Measurements from ENCODE around the gene IRF2. TPM values are rescaled to one million over a fixed set of nuclear protein-coding genes. Genes with fewer than 3 reads are reported as not detected.

IRF2 gene
- total RNA-seq, 1 donor from 2014 or later = 53.3 TPM

GRCh38 chr4:184473499-184474262 lies 669 bp downstream of the IRF2 start:
- H3K4me1 ChIP-seq = peaks cover 66% of the 10 kb centered on the region
- H3K9me3 ChIP-seq = no peaks in the 10 kb centered on the region
- H3K4me3 ChIP-seq = peak overlapping the region; percentile 86
- TF ChIP-seq CTCF (IDR thresholded peaks at IDR 0.05) = no peak
- H3K36me3 ChIP-seq = no peaks in the 10 kb centered on the region
- H3K27me3 ChIP-seq (ENCODE audit: low read depth) = no peaks in the 10 kb centered on the region
- ATAC-seq (peak in 1 of 2 donors; percentile 13), DNase-seq (peak; percentile 67)
- H3K27ac ChIP-seq = peak overlapping the region; percentile 99
- intact Hi-C loops (cut with DNase I) = no loop called here

GRCh38 chr4:184472614-184473498 lies 1.5 kb downstream of the IRF2 start:
- peak; percentile 16 for TF ChIP-seq CTCF (IDR thresholded peaks at IDR 0.05)
- Histone ChIP-seq H3K27me3 (ENCODE audit: low read depth) (no peaks in the 10 kb centered on the region), H3K9me3 (no peaks in the 10 kb centered on the region), H3K36me3 (no peaks in the 10 kb centered on the region), H3K4me1 (peaks cover 64% of the 10 kb centered on the region), H3K27ac (peak overlapping the region; percentile 99), H3K4me3 (peak overlapping the region; percentile 86)
- peak; percentile 91 for DNase-seq
- intact Hi-C loops (cut with DNase I) = no loop called here
- ATAC-seq = peak; percentile 80 to 83

GRCh38 chr4:184471881-184472613 lies 2.3 kb downstream of the IRF2 start:
- H3K27ac ChIP-seq = peak overlapping the region; percentile 99
- DNase-seq (no peak), ATAC-seq (no peak)
- H3K27me3 ChIP-seq (ENCODE audit: low read depth) = no peaks in the 10 kb centered on the region
- no peak for TF ChIP-seq CTCF (IDR thresholded peaks at IDR 0.05)
- intact Hi-C loops (cut with DNase I) = no loop called here
- H3K4me1 ChIP-seq = peaks cover 64% of the 10 kb centered on the region
- no peaks in the 10 kb centered on the region for H3K9me3 ChIP-seq
- H3K4me3 ChIP-seq = peak overlapping the region; percentile 86
- no peaks in the 10 kb centered on the region for H3K36me3 ChIP-seq

DNA sequence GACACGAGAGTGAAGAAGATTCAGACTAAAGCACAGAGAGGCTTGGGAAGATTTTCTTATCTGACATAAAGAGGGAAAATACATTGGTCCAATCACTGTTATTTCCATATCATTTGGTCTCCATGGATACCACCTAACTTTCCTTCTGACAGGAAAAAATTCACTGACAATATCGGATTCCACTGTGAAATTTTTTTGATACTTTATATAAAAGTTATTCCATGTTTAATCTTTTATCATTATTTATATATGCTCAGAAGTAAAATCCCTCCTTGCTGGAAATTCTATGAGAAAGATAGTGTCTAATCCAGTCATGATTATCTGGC lies 3.6 kb downstream of the IRF2 start:
- no peaks in the 10 kb centered on the region for H3K27me3 ChIP-seq (ENCODE audit: low read depth)
- DNase-seq = no peak
- ATAC-seq = no peak
- H3K4me3 ChIP-seq = no peak overlapping the region
- H3K9me3 ChIP-seq = no peaks in the 10 kb centered on the region
- TF ChIP-seq CTCF (IDR thresholded peaks at IDR 0.05) = no peak
- intact Hi-C loops (cut with DNase I) = no loop called here
- H3K4me1 ChIP-seq = peaks cover 57% of the 10 kb centered on the region
- no peak overlapping the region for H3K27ac ChIP-seq
- no peaks in the 10 kb centered on the region for H3K36me3 ChIP-seq

DNA sequence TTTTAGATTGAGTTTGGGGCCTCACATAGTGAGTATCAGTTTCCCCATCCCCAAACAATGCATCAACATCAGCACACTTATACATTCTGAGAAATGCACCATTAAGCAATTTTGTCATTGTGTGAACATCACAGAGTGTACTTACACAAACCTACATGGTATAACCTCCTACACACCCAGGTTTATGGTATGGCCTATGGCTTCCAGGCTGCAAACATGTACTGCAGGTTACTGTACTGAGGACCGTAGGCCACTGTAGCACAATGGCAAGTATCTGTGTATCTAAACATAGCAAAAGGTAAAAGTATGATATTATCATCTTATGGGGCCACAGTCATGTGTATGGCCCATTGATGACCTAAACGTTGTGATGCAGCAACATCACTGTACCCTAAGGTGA lies 7.7 kb downstream of the IRF2 start:
- Histone ChIP-seq H3K4me3 (no peak overlapping the region), H3K9me3 (no peaks in the 10 kb centered on the region), H3K4me1 (peaks cover 55% of the 10 kb centered on the region), H3K27ac (no peak overlapping the region), H3K36me3 (no peaks in the 10 kb centered on the region), H3K27me3 (ENCODE audit: low read depth) (no peaks in the 10 kb centered on the region)
- intact Hi-C loops (cut with DNase I) = no loop called here
- ATAC-seq (no peak), DNase-seq (no peak)
- no peak for TF ChIP-seq CTCF (IDR thresholded peaks at IDR 0.05)
